Measurements from ENCODE around the gene DEXI.

DNA sequence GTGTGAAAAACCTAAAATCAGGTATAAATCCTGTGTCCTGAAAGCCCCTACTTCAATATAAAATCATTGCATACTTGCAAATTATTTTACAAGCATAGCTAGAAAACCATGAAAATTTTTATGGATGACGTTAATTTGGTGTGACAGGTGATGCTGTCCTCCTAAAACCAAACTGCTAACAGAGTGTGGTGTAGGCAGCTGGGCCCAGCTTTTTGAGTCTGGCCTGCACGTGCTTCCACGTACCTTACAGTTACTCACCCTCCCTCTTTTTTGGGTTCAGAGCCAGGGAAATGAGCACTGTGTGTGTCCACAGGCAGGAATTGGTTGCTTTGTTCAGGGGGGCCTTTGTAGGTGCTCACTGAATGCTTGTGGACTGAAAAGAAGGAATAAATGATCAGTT is 38.5 kb upstream of the DEXI start:
- TF ChIP-seq, protein P1, sequence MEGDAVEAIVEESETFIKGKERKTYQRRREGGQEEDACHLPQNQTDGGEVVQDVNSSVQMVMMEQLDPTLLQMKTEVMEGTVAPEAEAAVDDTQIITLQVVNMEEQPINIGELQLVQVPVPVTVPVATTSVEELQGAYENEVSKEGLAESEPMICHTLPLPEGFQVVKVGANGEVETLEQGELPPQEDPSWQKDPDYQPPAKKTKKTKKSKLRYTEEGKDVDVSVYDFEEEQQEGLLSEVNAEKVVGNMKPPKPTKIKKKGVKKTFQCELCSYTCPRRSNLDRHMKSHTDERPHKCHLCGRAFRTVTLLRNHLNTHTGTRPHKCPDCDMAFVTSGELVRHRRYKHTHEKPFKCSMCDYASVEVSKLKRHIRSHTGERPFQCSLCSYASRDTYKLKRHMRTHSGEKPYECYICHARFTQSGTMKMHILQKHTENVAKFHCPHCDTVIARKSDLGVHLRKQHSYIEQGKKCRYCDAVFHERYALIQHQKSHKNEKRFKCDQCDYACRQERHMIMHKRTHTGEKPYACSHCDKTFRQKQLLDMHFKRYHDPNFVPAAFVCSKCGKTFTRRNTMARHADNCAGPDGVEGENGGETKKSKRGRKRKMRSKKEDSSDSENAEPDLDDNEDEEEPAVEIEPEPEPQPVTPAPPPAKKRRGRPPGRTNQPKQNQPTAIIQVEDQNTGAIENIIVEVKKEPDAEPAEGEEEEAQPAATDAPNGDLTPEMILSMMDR (IDR thresholded peaks at IDR 0.05): no peak
- TF ChIP-seq POLR2A (IDR thresholded peaks at IDR 0.05) (no peak), EP300 (IDR thresholded peaks at IDR 0.05) (no peak)
